Fibroblast of gingiva (primary cell): Measurements from ENCODE around the gene CRIP2.
A peak's percentile ranks its signal among the peaks of the same experiment; 100 is the strongest.

Source experiments
- DNase-seq: peaks from one replicate; pipeline ENCODE4 v3.0.0-alpha.2; 2011; ENCODE audit warnings: low read depth

The CRIP2 gene

DNA sequence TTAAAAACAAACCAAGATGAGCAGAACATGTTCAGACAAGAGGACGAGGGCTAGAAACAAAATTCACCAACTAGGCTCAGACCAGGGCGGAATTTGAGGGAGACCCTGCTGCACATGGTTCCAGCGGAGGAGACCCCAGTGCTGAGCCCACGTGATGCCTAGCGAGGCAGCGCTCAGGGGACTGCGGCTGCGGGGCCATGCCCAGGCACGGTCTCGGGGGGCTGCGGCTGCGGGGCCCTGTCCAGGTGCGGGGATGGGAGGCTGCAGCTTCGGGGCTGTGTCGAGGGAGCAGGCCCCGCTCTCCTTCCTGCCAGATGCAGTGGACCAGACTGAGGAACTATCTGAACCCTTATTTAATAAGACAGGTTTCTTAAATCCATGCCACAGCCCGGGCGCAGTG is 12.7 kb upstream of the CRIP2 start:
- no peak for DNase-seq

DNA sequence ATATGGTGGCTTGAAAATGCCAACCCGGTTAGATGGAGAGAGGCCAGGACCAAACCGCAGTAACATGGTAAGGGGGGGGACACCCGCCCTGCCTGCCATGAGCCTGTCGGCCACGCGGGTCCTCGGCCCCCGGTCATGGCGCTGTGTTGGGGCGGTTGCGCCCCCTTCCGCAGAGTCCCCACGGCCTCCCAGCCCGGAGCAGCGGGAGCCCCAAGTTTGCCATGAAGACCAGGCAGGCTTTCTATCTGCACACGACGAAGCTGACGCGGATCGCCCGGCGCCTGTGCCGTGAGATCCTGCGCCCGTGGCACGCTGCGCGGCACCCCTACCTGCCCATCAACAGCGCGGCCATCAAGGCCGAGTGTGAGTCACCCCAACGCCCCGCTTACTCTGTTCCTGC is 10.1 kb upstream of the CRIP2 start:
- DNase-seq, result no peak

DNA sequence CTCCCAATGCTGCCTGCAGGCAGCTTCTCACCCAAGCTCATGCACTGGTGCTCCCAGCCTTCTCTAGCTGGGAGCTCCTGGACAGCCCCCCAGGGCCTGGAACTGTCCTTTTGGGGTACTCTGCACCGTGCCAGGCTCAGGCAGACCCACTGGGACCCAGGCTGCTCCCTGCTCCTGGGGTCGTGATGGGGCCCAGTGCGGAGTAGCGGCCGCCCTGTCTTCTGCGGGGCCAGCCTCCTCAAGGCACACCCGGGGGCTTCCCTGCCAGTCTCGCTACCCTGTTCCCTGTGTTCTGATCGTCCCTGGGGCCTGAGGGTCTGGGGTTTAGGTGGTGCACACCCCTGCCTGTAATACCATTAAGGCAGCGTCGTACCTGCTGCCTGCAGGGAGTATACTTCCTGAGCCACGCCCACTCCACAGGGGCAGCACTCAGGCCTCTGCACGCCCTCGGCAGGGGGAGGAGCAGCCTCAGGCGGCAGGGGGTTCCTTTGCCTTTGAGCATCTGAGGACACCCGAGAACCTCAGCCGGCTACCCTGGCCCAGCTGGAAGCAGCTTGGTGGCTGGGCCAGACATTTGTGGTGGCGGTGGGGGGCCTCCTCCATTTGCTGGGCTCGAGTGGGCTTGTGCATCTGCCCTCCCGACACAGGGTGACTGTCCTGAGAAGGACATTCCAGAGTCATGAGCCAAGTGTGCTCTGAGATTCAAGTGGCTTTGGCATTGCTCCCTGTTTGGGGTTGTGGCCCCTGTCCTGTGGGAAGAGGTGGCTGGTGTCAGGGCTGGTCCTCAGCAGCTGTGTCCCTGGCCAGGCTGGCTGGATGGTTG is 9.2 kb upstream of the CRIP2 start:
- no peak for DNase-seq

DNA sequence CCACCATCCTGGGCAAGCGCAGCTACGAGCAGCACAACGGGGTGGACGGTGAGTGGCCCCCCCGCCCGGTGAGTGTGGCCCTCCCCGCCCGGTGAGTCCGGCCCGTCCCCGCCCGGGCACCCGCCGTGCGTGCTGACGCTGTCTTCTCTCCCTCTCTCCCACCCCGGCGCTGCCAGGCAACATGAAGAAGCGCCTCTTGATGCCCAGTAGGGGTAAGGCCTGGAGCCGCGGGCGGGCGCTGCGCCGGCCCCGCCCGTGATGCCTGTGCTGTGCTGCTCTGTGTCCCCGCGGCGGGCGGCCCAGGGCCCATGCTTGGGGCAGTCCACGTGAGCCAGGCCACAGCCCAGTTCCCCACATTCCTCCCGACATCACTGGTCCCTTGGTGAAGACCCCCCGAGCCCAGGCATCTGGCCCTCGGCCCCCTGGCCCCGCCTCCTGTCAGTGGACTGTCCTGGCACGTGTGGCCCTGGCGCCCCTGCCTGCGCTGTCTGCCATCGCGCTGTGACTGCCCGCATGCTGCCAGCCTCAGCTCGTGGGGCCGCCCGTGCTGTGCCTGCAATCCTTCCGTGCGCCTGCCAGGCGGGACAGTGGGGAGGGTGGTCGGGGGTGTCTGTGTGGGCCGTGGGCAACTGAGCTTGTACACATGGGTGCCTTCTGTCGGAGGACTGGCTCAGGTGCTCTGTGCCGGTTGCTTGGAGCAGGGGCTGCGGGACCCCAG is 7.9 kb upstream of the CRIP2 start:
- no peak for DNase-seq

DNA sequence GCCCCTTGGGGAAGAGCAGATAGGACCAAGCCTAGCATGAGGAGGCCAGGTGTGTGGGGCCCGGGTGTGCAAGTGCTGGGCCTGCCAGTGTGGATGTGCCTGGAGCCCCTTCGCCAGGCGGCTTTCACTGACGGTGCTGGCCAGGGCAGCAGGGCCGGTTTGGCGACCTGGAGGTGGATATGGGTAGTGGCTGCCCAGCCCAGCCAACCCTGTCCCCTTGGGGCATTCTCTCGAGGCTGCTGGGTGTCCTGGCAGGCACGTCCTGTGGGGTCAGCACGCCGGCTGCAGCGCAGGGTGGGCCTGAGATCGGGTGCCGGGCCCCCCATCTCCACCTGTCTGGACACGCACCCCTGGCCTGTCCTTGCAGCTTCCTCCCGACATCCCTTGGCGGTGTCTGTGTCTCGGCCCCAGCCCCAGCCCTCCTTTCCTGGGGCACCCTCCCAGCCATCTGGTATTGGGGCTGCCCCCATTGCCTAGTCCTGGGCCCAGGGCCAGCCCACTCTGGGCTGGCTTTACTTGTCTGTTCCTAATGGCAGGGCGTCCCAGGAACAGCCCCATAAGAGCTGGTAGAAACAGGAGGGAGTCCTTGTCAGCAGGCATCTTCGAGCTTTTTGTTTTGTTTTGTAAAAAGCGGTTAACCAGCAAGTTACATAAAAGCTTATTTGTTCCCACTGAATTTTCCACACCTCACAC is 7.2 kb upstream of the CRIP2 start:
- no peak for DNase-seq

DNA sequence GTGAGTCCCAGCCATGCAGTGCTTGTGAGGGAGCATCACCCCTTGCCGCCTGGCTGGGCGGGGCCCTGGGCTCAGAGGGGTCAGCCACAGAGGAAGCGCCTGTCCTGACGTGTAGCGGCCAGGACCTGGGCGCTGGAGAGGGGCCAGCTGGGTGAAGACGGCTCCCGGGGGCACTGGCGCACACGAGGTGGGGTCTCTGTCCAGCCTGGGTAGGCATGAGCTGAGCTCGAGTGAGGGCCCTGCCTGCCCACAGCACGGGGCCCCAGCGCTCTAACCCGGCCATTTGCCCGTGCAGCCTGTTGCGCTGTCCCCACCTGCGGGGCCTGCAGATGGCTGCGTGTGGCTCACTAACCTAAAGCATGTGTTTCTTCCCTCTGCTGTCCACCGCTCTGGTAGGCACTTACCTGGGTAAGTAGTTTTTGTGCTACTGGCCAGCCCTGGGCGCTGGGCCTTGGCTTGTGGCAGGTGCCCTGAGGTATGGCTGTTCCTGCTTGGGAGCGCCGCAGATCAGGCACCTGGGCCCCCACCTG is 6.6 kb upstream of the CRIP2 start:
- no peak for DNase-seq

DNA sequence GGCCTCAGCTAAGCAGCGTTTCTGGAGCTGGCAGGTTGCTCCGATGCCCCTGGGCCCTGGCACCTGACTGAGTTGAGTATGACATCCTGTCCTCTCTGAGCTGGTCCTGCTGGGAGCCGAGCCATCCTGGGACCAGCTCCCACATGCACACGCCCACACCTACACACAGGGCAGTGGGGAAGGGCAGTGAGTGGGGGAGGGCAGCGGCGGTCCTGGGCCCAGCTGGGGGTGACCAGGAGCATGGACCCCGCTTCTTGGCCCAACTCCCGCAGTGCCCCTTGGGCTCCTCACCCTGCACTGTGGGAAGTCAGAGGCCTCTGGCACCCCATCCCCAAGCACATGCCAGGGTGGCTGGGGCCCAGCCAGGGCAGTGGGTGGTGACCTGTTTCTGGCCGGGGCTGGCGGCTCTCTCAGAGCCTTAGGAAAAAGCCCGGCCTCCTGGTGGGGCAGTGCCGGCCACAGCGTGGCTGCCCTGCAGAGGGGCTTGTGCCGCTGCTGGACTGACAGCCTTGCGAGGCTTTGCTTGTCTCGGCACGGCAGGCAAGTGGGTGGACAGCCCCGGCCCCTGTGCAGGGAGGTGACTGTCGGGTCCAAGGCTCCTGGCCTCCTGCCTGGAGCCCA is 5.9 kb upstream of the CRIP2 start:
- no peak for DNase-seq

DNA sequence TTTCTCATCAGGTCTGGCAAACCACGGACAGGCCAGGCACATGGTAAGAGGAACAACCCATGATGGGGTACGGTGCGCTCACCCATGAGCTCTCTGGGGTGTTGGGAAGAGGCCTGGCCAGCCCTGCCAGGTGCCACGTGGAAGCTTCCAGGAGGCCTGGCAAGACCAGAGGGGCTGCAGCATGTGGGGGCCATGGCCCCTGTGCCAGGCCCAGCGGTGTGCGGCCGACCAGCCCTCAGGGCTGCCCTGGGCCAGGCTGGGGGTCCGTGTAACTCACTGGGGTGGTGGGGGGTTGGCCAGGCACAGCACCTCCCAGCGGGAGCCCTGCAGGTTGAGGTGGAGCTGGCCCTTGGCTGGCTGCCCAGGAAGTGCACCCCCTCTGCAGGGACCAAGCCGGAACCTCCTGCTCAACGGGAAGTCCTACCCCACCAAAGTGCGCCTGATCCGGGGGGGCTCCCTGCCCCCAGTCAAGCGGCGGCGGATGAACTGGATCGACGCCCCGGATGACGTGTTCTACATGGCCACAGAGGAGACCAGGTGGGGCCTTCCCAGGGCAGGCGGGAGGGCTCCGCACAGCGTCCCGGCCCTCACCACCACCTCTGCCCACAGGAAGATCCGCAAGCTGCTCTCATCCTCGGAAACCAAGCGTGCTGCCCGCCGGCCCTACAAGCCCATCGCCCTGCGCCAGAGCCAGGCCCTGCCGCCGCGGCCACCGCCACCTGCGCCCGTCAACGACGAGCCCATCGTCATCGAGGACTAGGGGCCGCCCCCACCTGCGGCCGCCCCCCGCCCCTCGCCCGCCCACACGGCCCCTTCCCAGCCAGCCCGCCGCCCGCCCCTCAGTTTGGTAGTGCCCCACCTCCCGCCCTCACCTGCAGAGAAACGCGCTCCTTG is 4.9 kb upstream of the CRIP2 start:
- no peak for DNase-seq

DNA sequence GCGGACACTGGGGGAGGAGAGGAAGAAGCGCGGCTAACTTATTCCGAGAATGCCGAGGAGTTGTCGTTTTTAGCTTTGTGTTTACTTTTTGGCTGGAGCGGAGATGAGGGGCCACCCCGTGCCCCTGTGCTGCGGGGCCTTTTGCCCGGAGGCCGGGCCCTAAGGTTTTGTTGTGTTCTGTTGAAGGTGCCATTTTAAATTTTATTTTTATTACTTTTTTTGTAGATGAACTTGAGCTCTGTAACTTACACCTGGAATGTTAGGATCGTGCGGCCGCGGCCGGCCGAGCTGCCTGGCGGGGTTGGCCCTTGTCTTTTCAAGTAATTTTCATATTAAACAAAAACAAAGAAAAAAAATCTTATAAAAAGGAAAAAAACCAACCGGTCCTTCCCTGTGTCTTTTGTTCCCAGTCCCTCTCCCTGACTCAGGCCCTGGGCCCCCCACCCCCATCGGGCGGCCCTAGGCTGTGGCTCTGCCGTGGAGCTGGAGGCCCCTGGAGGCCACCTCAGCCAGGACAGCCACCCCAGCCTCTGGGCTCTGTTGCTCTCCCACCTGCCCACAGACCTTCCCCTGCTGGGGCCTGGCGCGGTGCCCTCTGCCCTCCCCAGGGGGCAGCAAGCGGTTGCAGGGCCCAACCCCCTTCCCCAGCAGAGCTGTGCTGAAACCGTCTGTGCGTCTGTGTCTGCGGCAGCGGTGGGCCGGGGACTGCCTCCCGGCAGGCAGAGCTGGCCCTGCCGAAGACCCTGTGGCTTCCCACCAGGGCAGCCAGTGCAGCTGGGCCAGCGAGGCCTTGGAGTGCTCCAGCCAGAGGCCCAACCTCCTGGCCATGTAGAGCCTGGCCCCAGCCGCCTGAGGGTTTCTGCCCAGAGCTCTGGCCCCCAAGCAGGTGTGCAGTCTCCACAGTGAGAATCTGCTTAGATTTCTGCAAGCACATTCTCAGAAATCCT is 4.0 kb upstream of the CRIP2 start:
- no peak for DNase-seq

DNA sequence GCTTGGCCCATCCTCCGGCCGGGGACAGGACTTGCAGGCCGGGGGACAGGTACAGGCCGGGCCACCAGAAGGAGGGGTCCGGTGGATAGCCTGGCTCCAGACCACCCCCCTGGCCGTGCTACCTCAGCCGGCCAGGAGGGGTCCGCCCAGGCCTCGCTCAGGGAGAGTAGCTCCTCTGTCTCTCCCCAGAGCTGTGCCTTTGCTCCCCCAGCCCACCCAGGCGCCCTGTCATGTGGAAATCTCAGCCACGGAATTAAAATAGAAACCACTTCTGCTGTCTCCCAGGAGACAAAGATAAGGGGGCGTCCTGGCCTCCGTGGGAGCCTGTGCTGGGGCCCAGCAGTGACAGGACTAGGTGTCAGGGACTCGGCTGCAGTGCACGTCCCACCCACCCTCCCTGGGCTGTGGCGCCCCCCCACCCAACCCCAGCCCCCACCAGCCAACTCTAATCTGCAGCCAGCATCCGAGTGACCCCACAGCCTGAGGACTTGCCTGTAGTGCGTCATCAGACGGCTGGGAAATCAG is 3.3 kb upstream of the CRIP2 start:
- no peak for DNase-seq

DNA sequence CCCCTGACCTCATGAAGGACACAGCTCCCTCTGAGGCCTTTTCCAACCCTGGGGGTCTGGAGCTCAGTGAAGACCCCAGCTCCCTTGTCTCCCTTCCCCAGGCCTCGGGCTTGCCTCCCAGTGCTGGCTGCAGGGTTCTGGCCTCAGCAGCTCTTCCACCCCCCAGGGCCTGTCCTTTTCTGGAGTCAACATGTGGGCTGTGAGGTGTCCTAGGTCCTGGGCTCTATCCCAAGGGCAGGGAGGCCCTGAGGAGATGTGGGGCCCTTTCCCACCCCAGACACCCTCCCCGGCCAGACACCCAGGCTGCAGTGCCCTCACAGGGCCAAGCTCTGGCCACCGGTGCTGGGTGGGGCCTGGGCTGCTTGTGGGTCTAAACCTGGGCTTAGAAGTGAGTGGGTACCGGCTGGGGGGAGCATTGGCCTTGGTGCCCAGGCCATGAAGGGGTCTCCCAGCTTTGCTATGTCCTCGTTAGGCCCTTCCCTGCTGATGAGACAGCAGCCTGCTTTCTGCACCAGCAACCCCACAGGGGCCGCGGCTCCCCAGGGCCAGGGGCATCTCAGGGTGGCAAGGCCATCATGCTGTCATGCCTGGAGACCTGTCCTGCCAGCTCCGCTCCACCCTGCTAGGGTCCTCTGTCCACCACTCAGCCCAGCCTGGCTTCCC is 2.7 kb upstream of the CRIP2 start:
- no peak for DNase-seq

DNA sequence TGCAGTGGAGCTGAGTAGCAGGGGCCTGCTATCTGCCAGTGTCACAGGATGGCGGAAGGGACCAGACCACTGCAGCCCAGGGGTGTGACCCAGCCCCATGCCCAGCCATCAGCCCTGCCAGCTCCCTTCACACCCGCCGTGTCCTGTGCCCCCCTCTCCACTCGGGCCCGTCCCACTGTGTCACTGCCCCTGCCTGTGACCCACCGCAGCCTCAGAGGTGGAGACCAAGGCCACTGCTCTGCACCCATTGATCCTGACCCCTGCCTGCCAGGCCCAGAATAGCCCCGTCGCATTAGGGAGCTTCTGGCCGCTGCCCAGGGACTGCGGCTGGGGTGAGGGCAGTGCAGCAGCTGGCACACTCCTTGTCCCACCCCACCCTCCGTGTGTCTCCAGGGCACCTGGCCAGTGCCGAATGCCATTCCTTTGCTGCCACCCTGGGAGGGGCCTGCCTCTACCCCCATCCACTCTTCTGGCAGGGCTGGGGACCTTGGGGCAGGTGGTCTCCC is 2.1 kb upstream of the CRIP2 start:
- DNase-seq, result no peak

DNA sequence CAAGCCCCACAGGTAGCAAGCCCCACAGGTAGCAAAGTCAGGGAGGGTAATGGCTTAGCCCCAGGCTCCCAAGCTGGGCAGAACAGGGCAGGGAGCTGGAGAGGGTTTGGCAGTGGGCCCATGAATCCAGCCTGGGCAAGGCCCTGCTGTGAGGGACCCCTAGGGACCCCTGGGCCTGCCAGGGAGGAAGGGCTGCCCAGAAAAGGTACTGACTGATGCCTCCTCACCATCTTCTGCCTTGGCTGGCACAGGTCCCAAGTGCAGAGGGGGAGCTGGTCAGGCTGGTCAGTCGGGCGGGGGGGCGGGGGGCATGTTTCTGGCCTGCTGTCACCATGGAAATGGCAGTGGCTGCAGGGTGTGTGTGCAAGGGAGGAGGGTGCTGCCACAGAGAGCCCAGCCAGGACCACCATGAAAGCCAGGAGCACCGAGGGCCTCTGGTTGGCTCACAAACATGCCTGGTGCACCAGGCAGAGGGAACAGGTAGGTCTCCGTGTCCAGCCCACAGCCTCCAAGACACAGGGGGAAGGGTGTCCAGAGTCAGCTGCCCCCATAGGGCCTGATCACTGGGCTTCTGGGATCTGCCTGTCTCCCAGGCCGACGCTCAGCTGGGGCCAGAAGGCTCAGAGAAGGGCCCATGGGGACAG is 1.5 kb upstream of the CRIP2 start:
- no peak for DNase-seq

DNA sequence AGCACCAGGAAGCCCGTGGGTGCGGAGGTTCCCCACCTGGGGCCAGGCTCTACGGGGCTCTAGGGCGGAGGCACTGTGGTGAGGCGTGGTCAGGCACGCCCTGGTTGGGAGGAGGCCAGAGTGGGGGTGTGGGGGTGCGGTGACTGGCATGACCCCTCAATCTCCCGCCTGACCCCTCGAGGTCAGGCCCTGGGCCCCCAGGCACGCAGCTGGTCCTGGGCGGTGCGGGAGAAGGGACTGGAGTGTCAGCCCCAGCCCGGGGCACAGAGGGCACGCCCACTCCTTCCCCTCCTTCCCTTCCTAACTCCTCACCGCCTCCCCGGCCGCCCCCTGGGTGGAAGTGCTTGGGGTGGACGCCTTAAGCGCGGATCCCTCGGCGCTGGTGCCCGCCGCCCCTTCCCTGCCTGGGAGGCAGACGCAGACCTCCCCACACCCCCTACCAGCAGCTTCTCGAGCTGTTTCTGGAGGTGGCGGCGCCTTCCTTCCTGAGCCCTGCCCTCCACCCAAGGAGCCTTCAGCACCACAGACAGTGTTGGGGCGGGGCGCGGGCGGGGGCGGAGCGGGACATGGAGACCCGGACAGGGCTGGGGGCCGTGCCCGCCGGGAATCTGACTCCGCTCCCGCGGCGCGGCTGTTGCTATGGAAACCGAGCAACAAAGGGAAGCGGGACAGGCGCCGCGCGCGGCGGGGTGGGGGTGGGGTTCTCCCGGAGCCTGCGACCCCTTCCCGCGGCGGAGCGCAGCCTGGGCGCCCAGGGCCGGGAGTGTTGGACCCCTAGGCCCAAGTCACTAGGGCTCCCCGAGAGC is 741 bp upstream of the CRIP2 start:
- peak; percentile 71 for DNase-seq

DNA sequence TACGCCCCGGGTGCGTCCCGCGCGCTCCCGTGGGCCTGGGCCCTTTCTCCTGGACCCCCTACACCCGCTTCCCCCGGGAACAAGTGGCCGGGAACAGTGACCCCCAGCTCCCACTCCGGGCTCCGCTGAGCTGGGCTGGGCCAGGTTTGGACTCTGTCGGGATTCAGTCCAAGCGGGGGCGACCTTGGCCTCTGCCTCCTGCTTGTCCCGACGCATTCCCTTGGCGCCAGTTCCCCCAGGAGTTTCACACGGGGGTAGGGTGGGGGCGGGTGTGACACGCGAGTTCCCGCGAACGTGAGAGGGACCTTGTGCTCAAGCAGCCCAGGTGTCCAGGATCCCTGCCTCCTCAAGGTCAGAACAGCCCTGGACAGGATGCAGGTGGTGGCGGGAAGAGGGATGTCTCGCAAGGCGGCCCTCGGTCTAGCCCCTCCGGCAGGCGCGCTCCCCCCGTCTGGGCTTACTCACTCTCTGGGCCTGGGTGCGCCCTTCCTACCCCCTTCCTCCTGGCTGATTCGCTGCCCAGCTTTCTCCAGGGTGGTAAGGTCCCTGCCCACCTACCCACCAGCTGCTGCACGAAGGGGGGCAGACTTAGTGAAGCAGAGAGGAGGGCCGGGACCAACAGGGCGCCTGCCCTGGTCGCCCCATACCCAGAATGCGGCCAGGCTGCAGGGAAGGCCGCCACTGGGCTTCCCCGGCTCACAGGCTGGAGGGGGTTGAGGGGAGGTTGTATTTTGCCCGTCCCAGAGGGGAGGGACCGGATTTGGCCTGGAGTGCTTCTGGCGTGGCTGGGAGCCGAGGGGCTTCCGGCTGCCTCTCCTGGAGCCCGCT is 862 bp downstream of the CRIP2 start:
- DNase-seq, result no peak

DNA sequence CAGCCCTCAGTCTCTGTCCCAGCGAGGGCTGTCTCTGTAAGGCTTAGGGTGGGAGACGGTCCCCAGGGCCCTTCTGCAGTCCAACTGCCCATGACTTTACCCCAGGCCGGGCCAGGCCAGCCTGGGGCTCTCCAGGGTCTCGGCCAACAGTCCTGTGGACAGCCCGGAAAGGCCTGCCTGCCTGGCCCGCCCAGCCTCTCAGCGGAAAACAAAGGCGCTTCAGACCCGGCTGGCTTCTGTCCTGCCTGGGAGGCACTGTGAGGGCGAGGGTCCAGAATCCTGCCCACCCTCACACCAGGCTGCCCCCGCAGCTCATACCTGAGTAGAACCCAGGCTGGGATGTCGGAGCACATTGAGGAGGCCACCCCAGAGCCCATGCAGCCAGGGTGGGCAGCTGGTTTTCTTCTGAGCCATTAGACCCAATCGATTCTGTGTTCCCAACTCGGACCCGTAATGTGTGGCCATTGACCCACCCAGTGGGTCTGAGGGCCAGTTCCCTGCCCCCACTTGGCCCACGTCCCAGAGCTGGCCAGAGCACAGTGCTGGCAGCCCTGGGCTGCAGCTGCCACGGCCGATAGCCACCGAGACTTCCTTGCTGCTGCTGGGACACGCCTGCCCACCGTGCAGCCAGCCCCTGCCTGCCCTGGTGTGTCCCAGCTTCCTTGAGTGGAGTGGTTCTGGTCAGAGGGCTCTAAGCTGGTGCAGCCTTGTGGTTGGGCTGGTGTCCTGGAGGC is 1.6 kb downstream of the CRIP2 start:
- DNase-seq, result peak; percentile 27
